Neural cell (in vitro differentiated cells): ENCODE results near the gene PAQR9.

Experiments used
- CTCF ChIP-seq: fragments of 450-650 bp; IDR thresholded peaks from 2 replicates; pipeline ENCODE4 v1.5.1; 2014; ENCODE audit warnings: antibody characterized with exemption, mild to moderate bottlenecking, moderate library complexity; ENCODE audit not compliant: poor library complexity, severe bottlenecking
- EP300 ChIP-seq: fragments of 450-650 bp; conservative IDR thresholded peaks from 2 replicates; pipeline ENCODE4 v1.6.1; 2014; ENCODE audit warnings: antibody characterized with exemption, mild to moderate bottlenecking, moderate library complexity; ENCODE audit not compliant: poor library complexity, severe bottlenecking
- EZH2 ChIP-seq: fragments of 200-600, 300-800 bp; shearing (Covaris generic), sonication (generic); IDR thresholded peaks from 2 replicates; pipeline ENCODE4 v1.6.1; 2014; ENCODE audit warnings: antibody characterized with exemption, low read length, borderline replicate concordance, mild to moderate bottlenecking; ENCODE audit not compliant: insufficient read depth, poor library complexity, severe bottlenecking
- MXI1 ChIP-seq: fragments of 450-650 bp; conservative IDR thresholded peaks from 2 replicates; pipeline ENCODE4 v1.6.1; 2014; ENCODE audit warnings: antibody characterized with exemption, mild to moderate bottlenecking; ENCODE audit not compliant: poor library complexity, severe bottlenecking
- POLR2AphosphoS5 ChIP-seq: IDR thresholded peaks from 2 replicates; pipeline ENCODE4 v1.6.1; 2012
- RAD21 ChIP-seq: fragments of 450-650 bp; conservative IDR thresholded peaks from 2 replicates; pipeline ENCODE4 v1.6.1; 2014; ENCODE audit warnings: antibody characterized with exemption, mild to moderate bottlenecking, moderate library complexity
- REST ChIP-seq: IDR thresholded peaks from 2 replicates; pipeline ENCODE4 v1.6.1; 2012; ENCODE audit warnings: borderline replicate concordance

GRCh38 chr3:142931222-142931621 lies 32.3 kb downstream of the PAQR9 start:
- no peak for TF ChIP-seq CTCF
- TF ChIP-seq POLR2AphosphoS5: no peak
- TF ChIP-seq MXI1: no peak
- TF ChIP-seq EP300: no peak
- TF ChIP-seq RAD21: no peak
- no peak for TF ChIP-seq REST
- TF ChIP-seq EZH2: no peak
